ENCODE results near the gene LRP8.

DNA sequence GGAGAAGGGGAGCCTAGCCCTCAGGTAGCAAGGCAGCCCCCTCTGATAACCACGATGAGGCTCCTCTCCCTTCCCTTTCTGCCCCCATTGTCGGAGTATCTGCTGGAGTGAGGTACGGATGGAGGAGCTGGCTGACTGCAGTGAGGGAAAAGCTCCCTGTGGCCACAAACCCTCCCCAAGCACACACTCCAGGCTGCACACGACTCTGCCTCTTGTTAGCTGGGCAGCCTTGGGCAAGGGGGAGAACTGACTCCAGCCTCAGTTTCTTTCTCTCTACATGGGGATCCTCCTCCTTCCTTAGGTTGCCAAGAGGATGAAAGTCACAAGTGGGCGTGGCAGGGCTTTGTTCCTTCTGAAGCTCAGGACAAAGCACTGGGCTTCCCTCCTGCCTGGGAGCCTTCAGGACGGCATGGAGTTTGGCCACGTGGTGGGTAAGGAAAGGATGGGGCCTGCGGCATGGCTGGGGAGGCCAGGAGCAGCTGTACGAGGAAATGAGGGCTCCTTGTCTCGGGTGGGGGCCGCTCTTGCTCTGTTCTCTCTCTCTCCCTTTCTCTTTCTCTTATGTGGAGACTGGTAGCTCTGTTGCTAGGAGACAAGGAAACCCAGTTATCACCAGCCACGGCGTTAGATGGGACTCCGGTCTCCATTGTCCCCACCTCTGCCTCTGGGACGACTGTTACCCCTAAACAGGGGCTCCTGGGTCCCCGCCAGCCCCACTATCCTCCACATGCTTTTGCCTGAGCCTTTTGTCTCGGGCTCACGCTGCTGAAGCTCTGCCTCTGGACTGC is 39.7 kb downstream of the LRP8 start:
- no peak for TF ChIP-seq REST (IDR thresholded peaks at IDR 0.05; ENCODE audit: unreplicated experiment)
- TF ChIP-seq EZH2 (IDR thresholded peaks at IDR 0.05; ENCODE audit: low read depth, unreplicated experiment), result no peak
- no peak for TF ChIP-seq CTCF (conservative IDR thresholded peaks at IDR 0.05; ENCODE audit: low read depth in 2 of 2)
- no peak for TF ChIP-seq EZH2phosphoT487 (IDR thresholded peaks at IDR 0.05; ENCODE audit: unreplicated experiment)
- TF ChIP-seq CREB1 (CRISPR knock-in tag; IDR thresholded peaks at IDR 0.05; ENCODE audit: low read depth), result no peak
- no peak for TF ChIP-seq ETS1 (IDR thresholded peaks at IDR 0.05)
